HG03342 (cell line): ENCODE results near the gene ZNF775.

Source experiments
- ATAC-seq: cut with Tn5 transposase; IDR thresholded peaks from one replicate; pipeline ENCODE4 v1.9.1; 2021; ENCODE audit warnings: mild to moderate bottlenecking, moderate library complexity; ENCODE audit not compliant: unreplicated experiment

Gene ZNF775

DNA sequence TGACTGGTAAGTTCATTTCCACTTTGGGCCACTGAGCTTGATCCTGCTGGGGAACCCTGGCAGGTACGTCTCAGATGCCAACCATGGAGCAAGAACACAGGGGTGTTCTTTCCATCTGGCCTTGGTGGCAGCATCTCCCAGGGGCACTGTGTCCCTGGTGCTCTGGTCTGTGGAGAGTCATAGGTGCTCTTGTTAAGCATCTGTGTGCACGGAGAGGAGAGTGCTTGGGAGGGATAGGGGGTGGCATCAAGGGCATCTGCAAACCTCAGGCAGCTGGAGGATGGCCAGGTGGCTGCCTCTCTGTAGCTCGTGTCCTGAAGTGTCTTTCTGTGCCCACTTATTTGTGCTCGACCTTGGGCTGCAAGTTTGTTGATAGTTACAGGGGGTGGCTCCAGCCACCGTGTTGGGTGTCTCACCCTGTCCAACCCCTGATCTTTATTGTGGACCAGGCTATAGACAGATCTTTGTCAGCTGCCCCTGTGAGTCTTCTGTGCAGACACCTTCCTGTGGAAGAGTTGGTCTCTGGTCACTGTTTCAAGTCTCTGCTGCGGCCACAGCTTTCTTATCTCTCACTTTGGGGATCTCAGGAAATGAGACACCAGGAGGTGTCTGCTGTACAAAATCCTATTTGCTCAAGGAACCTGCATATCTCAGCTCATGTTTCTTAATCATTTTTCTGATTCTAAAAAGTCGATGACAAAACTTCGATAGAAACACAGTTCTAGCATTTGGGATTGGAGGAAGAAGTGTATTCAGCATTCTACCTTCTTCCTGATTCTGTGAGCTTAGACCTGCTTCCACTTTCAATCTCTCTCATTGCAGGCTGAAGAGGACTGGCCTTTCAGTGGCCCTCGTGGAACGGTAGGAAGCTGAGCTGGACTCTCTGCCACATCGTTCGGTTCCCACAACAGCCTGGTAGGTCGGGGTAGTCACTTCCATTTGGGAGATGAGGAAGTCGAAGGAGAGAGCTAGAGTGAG lies 54.1 kb downstream of the ZNF775 start:
- ATAC-seq: no peak

DNA sequence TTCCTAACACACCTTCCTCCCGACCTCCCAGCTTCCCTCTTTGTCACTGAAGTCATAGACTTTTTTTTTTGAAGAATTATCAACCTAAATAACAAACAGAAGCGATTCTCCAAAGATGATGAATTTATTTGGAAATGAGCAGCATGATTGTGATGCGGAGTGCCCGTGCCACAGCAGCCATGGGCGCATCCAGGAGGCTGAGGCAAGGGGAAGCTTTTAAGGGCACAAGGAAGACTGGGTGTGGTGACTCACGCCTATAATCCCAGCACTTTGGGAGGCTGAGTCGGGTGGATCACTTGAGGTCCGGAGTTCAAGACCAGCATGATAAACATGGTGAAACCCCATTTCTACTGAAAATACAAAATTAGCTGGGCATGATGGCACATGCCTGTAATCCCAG lies 55.1 kb downstream of the ZNF775 start:
- ATAC-seq: no peak

DNA sequence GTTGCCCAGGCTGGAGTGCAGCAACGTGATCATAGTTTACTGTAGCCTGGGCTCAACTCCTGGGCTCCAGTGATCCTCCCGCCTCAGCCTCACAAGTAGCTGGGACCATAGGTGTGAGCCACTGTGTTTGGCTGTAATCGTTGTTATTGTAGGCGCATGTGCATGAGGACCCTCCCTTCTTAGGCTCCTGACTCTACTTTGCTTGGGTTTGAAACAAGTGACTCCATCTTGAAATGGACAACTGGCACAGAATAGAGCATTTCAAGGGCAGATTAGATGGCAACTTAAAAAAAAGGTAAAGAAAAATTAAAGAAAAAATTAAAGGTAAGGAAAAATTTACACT lies 55.9 kb downstream of the ZNF775 start:
- no peak for ATAC-seq

DNA sequence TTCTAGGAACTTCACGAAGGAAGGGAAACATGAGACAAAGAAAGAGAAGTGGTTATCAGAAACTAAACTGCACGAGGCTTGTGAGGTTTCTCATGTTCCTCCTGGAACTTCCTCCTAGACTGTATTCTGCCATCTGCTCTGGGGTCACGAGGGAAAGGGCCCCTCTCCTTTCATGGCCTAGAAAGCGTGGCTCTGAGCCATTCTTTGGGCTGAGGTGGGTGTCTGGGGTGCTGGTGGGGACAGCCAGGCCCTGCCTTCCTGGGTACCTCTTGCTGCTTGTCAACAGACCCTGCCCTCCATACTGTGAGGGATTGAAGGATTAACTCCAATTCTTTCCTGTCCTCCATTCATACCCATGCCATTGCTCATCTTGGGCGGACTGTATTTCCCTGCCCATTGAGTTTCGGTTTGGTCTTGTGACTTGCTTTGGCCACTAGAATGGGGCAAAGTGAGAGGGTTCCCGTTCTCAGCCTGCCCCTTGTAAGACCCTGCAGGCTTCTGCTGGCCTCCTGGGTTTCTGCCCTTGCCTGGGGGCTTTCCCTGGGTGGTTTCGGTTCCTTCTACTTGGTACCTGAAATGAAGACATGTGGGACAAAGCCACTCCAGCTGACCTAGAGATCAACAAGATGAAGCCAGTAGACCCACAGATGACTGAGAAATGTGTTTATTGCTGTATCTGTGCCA lies 56.4 kb downstream of the ZNF775 start:
- ATAC-seq: peak; percentile 92

DNA sequence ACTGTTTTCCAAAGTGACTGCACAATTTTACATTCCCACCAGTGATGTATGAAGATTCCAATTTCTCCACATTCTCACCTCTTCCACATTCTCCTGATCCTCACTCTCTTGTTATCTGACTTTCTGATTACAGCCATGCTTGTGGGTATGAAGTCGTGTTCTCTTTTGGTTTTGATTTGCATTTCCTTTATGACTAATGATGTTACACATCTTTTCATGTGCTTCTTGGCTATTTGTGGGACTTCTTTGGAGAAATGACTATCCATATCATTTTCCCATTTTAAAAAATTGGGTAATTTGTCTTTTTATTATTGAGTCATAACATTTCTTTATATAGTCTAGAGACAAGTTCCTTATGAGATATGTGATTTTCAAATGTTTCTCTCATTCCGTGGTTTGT lies 60.8 kb downstream of the ZNF775 start:
- no peak for ATAC-seq

DNA sequence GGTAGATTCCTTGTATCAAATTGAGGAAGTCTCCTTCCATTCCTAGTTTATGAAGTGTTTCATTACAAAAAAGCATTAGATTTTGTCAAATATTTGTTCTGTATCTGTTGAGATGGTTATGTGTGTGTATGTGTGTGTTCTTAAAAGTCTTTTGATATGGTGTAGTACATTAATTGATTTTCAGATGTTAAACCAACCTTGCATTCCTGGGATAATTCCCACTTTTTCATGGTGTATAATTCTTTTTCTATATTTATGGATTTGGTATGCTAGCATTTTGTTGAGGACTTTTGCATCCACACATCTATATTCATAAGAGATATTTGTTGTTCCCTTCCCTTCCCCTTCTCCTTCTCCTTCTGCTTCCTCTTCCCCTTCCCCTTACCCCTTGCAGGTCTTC lies 62.4 kb downstream of the ZNF775 start:
- no peak for ATAC-seq

DNA sequence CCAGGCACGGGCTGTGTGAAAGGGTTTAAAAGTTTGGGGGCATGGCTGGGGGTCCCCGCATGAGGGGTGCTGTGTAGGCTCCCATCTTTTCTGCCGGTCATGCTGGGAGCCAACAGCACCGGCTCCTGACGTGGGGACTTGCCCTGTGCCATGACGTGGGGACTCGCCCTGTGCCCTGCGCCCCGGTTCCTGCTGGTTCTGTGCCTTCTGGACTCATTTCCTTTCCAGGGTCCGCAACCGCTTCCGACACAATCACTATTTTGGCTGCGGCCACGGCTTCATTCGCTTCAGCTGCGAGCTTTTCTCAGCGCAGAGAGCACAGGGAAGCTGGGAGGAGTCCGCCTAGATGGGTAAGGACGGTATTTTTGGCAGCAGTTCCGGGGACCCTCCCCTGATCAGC lies 63.7 kb downstream of the ZNF775 start:
- no peak for ATAC-seq

DNA sequence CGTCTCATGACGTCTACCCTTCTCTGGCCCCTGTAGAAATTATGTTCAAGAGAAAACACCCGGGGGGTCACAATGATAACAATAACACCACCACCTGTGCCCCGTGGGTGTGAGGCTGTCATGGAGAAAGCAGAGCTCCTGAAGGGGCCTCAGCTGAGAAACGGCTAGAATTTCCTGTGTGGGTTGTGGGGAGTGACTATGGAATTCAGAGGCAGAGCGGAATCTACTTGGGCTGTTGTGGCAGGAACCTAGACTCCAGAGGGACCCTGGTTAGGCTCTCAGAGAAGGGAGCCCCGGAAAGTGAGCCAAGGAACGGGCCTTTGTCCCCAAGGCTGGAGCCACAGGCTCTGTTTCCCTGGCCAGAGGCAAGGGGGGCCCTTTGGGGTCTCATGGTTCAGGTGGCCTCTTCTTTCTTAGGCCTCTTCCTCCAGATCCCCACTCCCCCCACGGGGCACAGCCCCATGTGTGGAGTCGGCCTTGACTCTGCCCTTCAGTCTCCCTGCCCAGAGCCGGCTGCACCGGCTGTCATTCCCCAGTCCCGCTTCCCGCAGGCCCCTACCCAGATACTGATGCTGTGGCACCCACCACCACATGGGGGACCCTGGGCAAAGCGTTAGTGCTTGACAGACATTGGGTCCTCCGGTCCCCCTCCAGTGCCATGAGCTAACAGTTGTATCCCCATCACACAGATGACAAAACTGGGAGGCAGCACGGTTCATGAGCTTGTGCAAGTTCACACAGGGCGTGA lies 64.8 kb downstream of the ZNF775 start:
- no peak for ATAC-seq

DNA sequence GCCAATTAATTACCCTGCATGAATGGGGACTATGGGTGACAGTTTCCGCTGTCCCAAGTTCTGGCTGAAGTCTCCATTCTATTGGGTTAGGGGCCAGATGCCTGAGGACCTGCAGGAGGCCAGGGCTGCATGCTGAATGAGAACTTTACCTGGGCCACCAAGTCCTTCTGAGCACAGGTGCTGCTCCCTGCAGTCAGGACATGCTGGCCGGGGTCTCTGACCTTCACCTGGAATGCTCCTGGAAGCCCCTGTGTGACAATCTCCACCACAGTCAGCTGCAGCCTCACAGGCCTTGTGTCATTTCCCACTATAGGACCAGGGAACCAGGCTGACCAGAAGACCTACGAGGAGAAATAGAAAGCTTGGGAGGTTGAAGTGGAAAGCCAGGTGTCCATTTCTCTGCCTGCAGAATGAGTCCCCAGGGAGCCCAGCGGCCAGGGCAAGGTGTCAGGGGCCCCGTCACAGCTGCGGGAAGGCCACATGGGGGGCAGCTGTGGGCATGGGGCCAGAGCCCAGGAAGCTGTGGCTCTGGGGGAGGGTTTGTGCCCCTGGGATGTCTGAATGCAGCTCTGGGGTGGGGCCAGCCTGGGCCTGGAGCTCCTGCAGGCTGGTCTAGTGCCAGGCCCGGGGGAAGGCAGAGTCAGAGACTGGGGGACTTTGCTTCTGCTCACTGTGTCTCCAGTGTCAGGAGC lies 65.7 kb downstream of the ZNF775 start:
- ATAC-seq: no peak

DNA sequence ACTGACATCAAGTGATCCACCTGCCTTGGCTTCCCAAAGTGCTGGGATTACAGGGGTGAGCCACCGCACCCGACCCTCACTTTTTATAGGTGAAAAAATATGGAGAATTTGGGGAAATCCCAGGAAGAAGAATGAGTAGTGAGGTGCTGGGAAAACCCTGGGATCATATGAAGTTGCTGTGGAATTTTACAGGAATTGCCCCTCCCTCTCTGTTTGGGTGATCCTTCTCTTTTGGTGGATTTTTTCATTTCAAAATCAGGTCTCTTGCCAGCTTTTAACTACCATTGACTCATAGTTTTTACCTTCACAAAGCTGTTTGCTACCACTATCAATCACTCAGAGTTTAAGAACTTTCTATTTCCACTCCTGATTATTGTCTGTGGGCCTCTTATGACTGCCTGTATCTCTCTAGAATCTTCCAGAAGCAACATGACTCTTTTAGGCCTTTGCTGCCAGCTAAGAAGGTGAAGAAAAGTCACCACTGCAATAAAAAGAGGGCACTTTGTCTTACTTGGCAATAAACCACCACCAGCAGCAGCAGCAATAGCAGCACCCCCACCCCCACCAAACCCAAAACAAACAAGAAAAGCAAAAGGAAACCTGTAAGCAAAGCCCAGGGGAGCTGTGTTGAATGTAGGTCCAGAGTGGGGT lies 67.3 kb downstream of the ZNF775 start:
- no peak for ATAC-seq
